Neural crest cell (in vitro differentiated cells): ENCODE data around the gene TCEANC2. TPM values are rescaled to one million over a fixed set of nuclear protein-coding genes. Genes with fewer than 3 reads are reported as not detected.

ENCODE experiments used
- DNase-seq: peaks from one replicate; pipeline ENCODE4 v3.0.0; 2021; ENCODE audit warnings: low read depth, mixed read lengths, low spot score
- H3K27ac Mint-ChIP-seq: one replicate; pipeline ENCODE4 v1.8.0; 2021; ENCODE audit warnings: mild to moderate bottlenecking, mixed read lengths; ENCODE audit not compliant: unreplicated experiment
- H3K27me3 Mint-ChIP-seq: 2 replicates; pipeline ENCODE4 v1.8.0; 2021; ENCODE audit warnings: low read depth, mild to moderate bottlenecking, mixed read lengths
- H3K36me3 Mint-ChIP-seq: 2 replicates; pipeline ENCODE4 v1.8.0; 2021; ENCODE audit warnings: low read depth, mild to moderate bottlenecking, mixed read lengths
- H3K4me1 Mint-ChIP-seq: 2 replicates; pipeline ENCODE4 v1.8.0; 2021; ENCODE audit warnings: mixed read lengths
- H3K4me3 Mint-ChIP-seq: one replicate; pipeline ENCODE4 v1.8.0; 2021; ENCODE audit warnings: mild to moderate bottlenecking, mixed read lengths
- H3K9me3 Mint-ChIP-seq: 2 replicates; pipeline ENCODE4 v1.8.0; 2021; ENCODE audit warnings: mixed read lengths
- CTCF ChIP-seq: fragments of 200-600 bp; sonication (generic); conservative IDR thresholded peaks from 2 replicates; pipeline ENCODE4 v1.5.0; 2021; ENCODE audit warnings: antibody characterized with exemption, mild to moderate bottlenecking
- total RNA-seq: library from RNA; stranded (reverse); gene quantifications from 2 replicates; pipeline ENCODE4 v1.2.1, GENCODE V29; 2021

Gene TCEANC2
- total RNA-seq, 1 donor from 2014 or later = 8.5 TPM

DNA sequence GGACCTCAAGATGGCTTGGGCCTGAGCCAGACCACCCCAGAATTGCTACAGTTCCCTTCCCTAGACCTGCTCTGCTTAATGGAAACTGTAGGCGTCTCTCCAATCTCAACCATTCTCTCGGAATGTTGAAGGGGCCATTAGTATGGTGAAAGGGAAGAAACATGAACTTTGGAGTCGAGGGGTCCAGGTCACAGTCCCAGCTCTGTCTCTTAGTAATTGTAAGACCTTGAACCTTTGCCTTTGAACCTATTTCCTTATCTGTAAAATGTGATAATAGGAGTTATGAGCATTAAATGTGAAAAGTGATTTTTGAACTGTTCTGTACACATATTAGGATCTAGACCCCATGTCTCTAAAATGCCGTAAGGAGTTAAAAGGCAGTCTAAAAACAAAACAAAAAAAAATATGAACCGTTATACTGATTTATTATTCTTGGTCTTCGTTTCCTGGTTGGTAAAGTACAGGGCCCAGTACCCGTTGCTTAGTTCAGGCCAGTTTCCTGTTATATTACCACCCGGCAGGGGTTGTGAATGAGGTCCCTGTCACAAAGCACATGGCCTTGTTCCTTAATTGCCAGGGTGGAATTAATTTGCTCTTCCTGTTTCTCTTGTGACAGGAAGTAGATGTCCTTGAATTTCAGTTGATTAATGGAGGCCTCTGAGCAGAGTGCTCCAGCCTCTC is 42.3 kb downstream of the TCEANC2 start:
- Mint-ChIP-seq H3K9me3 (no peaks in the 10 kb centered on the region), H3K4me1 (peaks cover 8% of the 10 kb centered on the region), H3K36me3 (no peaks in the 10 kb centered on the region), H3K27ac (no peak overlapping the region), H3K4me3 (no peak overlapping the region), H3K27me3 (no peaks in the 10 kb centered on the region)
- no peak for TF ChIP-seq CTCF
- no peak for DNase-seq

- Mint-ChIP-seq H3K4me1 (peaks cover 8% of the 10 kb centered on the region), H3K27me3 (no peaks in the 10 kb centered on the region), H3K27ac (peak overlapping the region; percentile 59), H3K4me3 (no peak overlapping the region), H3K36me3 (no peaks in the 10 kb centered on the region), H3K9me3 (no peaks in the 10 kb centered on the region)
- TF ChIP-seq CTCF = no peak
- no peak for DNase-seq
Measured at GRCh38 chr1:54096227-54096876, 42.9 kb downstream of the TCEANC2 start.

- Mint-ChIP-seq H3K36me3 (no peaks in the 10 kb centered on the region), H3K27me3 (no peaks in the 10 kb centered on the region), H3K27ac (peak overlapping the region; percentile 36), H3K4me1 (peaks cover 8% of the 10 kb centered on the region), H3K9me3 (no peaks in the 10 kb centered on the region), H3K4me3 (no peak overlapping the region)
- TF ChIP-seq CTCF = no peak
- no peak for DNase-seq
Measured at GRCh38 chr1:54096877-54097240, 43.5 kb downstream of the TCEANC2 start.

- Mint-ChIP-seq H3K4me3 (no peak overlapping the region), H3K27me3 (no peaks in the 10 kb centered on the region), H3K9me3 (no peaks in the 10 kb centered on the region), H3K27ac (no peak overlapping the region), H3K4me1 (peaks cover 8% of the 10 kb centered on the region), H3K36me3 (no peaks in the 10 kb centered on the region)
- DNase-seq = no peak
- TF ChIP-seq CTCF = no peak
Measured at GRCh38 chr1:54099061-54099610, 45.7 kb downstream of the TCEANC2 start.

DNA sequence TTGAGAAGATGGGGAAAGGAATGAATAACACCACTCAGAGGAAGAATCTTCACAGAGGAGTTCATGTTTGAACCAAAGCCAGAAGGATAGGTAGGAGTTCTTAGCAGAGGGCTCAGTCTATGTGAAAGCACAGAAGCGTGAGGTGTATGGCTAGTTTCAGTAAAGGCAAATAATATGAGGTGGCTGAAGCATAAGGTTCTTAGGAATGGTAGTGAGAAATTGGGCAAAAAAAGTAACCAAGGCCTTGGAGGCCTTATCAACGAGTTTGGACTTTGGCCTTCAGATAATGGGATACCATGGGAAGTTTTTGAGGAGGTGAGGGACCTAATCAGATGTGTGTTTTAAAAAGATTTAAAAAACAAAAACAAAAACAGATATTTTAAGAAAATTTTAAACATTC is 47.1 kb downstream of the TCEANC2 start:
- Mint-ChIP-seq H3K4me1 (peaks cover 7% of the 10 kb centered on the region), H3K4me3 (no peak overlapping the region), H3K27ac (no peak overlapping the region), H3K36me3 (no peaks in the 10 kb centered on the region), H3K27me3 (no peaks in the 10 kb centered on the region), H3K9me3 (no peaks in the 10 kb centered on the region)
- DNase-seq = no peak
- no peak for TF ChIP-seq CTCF
